GM12875 (cell line): Measurements from ENCODE around the gene KCNG2.

Experiments
- H3K4me3 ChIP-seq: one replicate; pipeline ENCODE4 v1.5.1; 2011; ENCODE audit warnings: low read depth, low read length, control low read depth
- CTCF ChIP-seq: IDR thresholded peaks from 2 replicates; pipeline ENCODE4 v1.5.1; 2011; ENCODE audit warnings: low read depth, mild to moderate bottlenecking, control low read depth, inconsistent platforms, low read length, moderate library complexity, borderline replicate concordance; ENCODE audit not compliant: insufficient read depth

Gene KCNG2

GRCh38 chr18:79887181-79888000, 89.7 kb downstream of the KCNG2 start:
- no peak for TF ChIP-seq CTCF
- no peak overlapping the region for H3K4me3 ChIP-seq

- TF ChIP-seq CTCF = no peak
- no peak overlapping the region for H3K4me3 ChIP-seq
Measured at GRCh38 chr18:79888016-79888415, 90.3 kb downstream of the KCNG2 start.

GRCh38 chr18:79889569-79889968, 91.8 kb downstream of the KCNG2 start:
- TF ChIP-seq CTCF = no peak
- no peak overlapping the region for H3K4me3 ChIP-seq

GRCh38 chr18:79890674-79891073, 92.9 kb downstream of the KCNG2 start:
- TF ChIP-seq CTCF = no peak
- H3K4me3 ChIP-seq = no peak overlapping the region

- TF ChIP-seq CTCF = no peak
- H3K4me3 ChIP-seq = no peak overlapping the region
Measured at GRCh38 chr18:79896738-79897137, 99.0 kb downstream of the KCNG2 start.

- no peak for TF ChIP-seq CTCF
Measured at GRCh38 chr18:79897940-79898625, 100.3 kb downstream of the KCNG2 start.

GRCh38 chr18:79898952-79899608, 101.3 kb downstream of the KCNG2 start:
- TF ChIP-seq CTCF = no peak
- no peak overlapping the region for H3K4me3 ChIP-seq

More at GRCh38 chr18:79897940-79898625, 100.3 kb downstream of the KCNG2 start:
- no peak overlapping the region for H3K4me3 ChIP-seq
